ENCODE results near the gene ZBTB45. TPM values are rescaled to one million over a fixed set of nuclear protein-coding genes. Genes with fewer than 3 reads are reported as not detected.
A peak's percentile ranks its signal among the peaks of the same experiment; 100 is the strongest.

ZBTB45 gene
- total and polyA plus RNA-seq, 4 donors, result 3.8 to 22.4 (median 12.7) TPM

DNA sequence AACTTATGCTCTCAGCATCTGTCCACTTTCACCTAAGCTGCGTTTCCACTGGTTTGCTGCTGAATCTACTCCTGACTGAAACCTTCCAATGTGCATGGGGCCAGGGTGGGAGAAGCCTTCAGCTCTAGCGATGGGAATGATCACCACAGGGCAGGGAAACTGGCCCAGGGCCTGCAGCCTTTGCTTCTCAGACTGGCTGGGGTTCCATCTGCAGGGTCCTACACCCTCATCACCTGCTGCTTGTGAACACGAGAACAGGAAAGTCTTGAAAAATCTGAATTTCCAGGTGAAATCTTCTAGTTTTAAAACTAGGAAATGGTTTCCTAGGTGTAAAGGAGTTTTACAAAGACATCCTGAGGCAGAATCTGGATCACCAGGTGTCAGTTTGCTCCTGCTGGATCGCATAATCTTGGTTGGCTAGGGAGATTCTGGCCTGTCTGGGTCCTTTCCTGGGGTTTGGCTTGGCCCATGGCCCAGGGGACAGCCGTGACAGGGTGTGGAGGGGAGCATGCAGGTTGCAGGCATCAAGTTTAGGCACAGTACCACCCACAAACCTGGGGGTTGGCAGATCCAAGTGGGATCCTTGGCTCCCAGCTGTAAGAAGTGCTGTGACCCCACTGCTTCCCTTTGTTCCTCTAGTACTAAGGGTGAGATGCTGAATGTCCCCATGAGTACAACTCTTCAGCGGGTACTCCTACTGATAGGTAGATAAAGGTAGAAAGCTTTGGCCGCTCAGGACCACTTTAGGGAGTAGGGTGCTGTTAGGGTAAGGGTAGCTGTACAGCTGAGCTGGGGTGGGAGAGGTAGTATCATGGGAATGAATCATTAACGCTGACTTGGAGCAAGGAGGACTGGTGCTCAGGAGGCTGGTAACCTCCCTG, 40.6 kb upstream of the ZBTB45 start:
- Histone ChIP-seq H3K36me3 (ENCODE audit: control insufficient read depth, insufficient read depth, low read length) (peaks cover 23% of the 10 kb centered on the region), H3K27me3 (ENCODE audit: control insufficient read depth, insufficient read depth, low read length) (peaks cover 4% of the 10 kb centered on the region), H3K4me3 (ENCODE audit: low read depth, low read length) (peak overlapping the region; percentile 97), H3K9me3 (ENCODE audit: control insufficient read depth, insufficient read depth, low read length) (no peaks in the 10 kb centered on the region), H3K27ac (ENCODE audit: low read depth, low read length) (peak overlapping the region; percentile 100), H3K4me1 (ENCODE audit: control insufficient read depth, insufficient read depth, low read length) (peaks cover 75% of the 10 kb centered on the region)
- DNase-seq (ENCODE audit: low read depth in 4 of 6, low spot score in 6 of 6), result no peak
- WGBS (ENCODE audit: insufficient coverage), result 80% methylated on average over 5 of the region's 8 CpGs

DNA sequence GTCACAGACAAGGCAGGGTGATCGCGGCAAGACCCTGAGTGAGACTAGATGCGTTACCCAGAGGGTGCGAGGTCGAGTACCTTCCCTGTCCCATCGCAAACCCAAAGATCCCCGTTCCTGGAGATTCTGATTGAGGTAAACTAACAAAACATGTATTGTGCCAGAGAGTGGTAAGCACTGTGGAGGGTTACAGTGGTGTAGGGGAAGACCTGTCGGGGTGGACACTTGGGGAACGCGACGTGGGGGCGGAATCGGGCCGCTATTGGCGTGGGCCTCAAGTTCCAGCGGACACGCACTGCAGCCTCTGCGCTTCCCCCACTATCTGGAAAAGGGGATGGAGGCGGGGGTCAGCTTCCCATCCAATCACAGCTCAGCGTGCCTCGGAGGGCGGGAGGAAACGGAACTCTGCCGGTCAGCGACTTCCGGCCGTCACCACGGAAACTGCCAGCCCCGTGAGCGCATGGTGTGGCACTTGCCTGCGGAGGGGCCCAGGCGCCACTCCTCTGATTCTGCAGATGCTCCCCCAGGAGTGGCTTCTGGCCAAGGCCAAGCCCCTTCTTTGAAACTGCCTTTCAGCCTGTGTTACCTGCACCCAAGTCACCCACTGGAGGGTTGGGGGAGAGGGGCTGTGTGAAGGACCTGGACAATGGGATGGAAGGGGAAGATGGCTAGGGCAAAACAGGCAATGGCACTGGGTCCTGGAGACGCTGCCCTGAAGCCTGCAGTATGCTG, 39.8 kb upstream of the ZBTB45 start:
- Histone ChIP-seq H3K27ac (ENCODE audit: low read depth, low read length) (peak overlapping the region; percentile 100), H3K4me3 (ENCODE audit: low read depth, low read length) (peak overlapping the region; percentile 97), H3K36me3 (ENCODE audit: control insufficient read depth, insufficient read depth, low read length) (peaks cover 23% of the 10 kb centered on the region), H3K27me3 (ENCODE audit: control insufficient read depth, insufficient read depth, low read length) (peaks cover 4% of the 10 kb centered on the region), H3K9me3 (ENCODE audit: control insufficient read depth, insufficient read depth, low read length) (no peaks in the 10 kb centered on the region), H3K4me1 (ENCODE audit: control insufficient read depth, insufficient read depth, low read length) (peaks cover 82% of the 10 kb centered on the region)
- DNase-seq (ENCODE audit: low read depth in 4 of 6, low spot score in 6 of 6), result peak in 3 of 6 donors; percentile 90 to 97 (median 96)
- WGBS (ENCODE audit: insufficient coverage), result under 1% methylated on average over 33 of the region's 33 CpGs

DNA sequence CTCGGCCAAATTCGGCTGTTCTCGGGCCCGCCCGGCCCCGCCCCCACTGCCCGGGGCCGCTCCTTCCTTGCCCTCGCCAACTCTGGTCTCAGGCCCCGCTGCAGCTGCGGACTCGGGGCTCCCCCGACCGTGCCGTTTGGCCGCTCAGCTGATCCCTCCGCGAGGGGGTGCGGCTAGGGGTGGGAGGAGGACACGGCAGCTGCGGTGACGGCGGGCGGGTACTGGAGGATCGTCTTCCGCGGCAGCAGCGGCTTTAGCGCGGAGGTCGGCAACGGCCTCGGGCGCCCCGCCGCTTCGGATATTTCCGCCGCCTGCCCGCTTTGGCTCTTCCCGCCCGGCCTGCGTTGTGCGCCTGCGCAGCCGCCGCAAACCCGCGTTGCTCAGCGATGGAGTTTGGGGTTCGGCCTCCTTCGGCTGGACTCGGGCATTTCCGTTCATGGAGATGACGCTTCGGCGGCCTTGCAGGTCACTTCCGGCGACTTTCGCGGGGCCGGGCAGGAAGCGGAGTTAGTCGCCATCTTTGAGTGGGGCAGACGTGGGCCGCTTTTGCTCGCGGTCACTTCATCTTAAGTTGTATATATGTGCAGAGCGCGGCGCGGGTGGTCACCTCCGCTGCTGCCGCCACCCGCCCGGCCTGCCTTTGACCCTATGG, 39.1 kb upstream of the ZBTB45 start:
- peak overlapping the region; percentile 97 for H3K4me3 ChIP-seq (ENCODE audit: low read depth, low read length)
- WGBS (ENCODE audit: insufficient coverage), result 0% methylated on average over 76 of the region's 76 CpGs
- peaks cover 26% of the 10 kb centered on the region for H3K36me3 ChIP-seq (ENCODE audit: control insufficient read depth, insufficient read depth, low read length)
- peak; percentile 95 to 100 (median 98) for DNase-seq (ENCODE audit: low read depth in 4 of 6, low spot score in 6 of 6)
- no peaks in the 10 kb centered on the region for H3K9me3 ChIP-seq (ENCODE audit: control insufficient read depth, insufficient read depth, low read length)
- peaks cover 87% of the 10 kb centered on the region for H3K4me1 ChIP-seq (ENCODE audit: control insufficient read depth, insufficient read depth, low read length)
- peak overlapping the region; percentile 100 for H3K27ac ChIP-seq (ENCODE audit: low read depth, low read length)
- H3K27me3 ChIP-seq (ENCODE audit: control insufficient read depth, insufficient read depth, low read length), result peaks cover 4% of the 10 kb centered on the region

DNA sequence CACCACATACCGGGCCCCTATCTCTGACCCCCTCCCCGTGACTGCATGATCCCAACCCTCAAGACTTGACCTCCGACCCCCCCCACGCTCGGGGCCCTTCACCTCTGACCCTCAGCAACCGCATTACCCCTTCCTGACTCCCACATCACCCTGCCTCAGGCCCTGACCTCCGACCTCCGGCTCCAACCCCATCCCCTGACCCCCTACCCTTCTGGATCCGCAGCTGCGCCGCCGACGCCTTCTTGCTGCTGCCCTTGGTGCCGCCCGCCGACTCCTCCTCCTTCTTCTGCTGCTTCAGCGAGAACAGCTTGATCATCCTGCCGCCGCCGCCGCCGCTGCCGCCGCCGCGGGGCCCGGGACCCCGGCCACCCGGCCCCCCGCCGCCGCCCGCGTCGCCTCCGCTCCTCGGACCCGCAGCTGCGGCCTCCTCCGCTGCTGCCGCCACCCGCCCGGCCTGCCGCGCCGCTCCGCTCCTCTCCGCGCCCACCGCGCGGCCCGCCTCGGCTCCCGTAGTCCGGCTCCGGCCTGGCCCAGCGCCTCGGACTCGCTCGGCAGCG, 38.5 kb upstream of the ZBTB45 start, which contains the start of gene UBE2M:
UBE2M (minus strand) TSS at position 546 of the 557 bp plus-strand sequence; CDS start at position 316, 230 bp downstream.
- Histone ChIP-seq H3K4me1 (ENCODE audit: control insufficient read depth, insufficient read depth, low read length) (peaks cover 85% of the 10 kb centered on the region), H3K27ac (ENCODE audit: low read depth, low read length) (peak within 1 kb of the TSS; percentile 100), H3K4me3 (ENCODE audit: low read depth, low read length) (peak within 1 kb of the TSS; percentile 97), H3K9me3 (ENCODE audit: control insufficient read depth, insufficient read depth, low read length) (no peaks in the 10 kb centered on the region), H3K36me3 (ENCODE audit: control insufficient read depth, insufficient read depth, low read length) (peaks cover 30% of the 10 kb centered on the region), H3K27me3 (ENCODE audit: control insufficient read depth, insufficient read depth, low read length) (peaks cover 4% of the 10 kb centered on the region)
- peak in 2 of 6 donors; percentile 22 to 51 for DNase-seq (ENCODE audit: low read depth in 4 of 6, low spot score in 6 of 6)
- WGBS (ENCODE audit: insufficient coverage), result under 1% methylated on average over 62 of the region's 62 CpGs

DNA sequence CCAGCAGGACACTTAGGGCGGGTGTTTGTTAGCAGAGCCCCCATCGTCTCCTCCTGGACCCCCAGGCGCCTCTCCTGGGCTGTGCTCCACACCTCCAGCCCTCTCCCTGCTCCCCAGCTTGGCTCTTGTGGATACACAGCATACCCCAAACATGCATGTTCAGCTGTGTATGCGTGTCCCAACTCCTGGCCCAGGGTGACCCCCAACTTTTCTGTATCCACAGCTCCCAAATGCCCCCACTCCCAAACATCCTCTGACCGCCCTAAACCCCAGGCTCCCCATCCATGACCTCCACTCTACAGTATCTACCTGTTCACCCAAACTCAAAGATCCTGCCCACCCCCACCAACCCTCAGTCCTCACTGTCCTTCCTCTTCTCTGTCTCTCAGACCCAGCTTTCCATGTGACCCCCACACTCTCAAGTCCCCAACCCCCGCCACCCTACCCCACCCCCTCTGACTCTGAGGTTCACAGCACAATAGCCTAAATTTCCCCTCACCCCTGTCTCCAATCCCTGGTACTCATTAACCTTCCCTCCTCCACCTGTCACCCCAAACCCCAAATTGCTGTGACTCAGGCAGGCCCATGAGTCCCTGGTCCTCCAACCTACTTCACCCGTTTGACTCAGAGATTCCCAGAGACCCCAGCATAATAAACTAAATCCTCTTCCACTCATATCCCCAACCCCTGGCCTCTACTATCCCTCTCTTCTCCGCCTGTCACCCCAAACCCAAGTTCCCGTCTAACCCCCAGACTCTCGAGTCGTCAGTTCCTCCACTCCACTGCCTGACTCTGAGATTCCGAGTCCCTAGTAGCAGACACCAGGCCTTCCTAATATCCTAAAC, 37.8 kb upstream of the ZBTB45 start:
- H3K9me3 ChIP-seq (ENCODE audit: control insufficient read depth, insufficient read depth, low read length), result no peaks in the 10 kb centered on the region
- no peak for DNase-seq (ENCODE audit: low read depth in 4 of 6, low spot score in 6 of 6)
- peaks cover 81% of the 10 kb centered on the region for H3K4me1 ChIP-seq (ENCODE audit: control insufficient read depth, insufficient read depth, low read length)
- peak overlapping the region; percentile 82 for H3K27ac ChIP-seq (ENCODE audit: low read depth, low read length)
- H3K4me3 ChIP-seq (ENCODE audit: low read depth, low read length), result peak overlapping the region; percentile 97
- 34% methylated on average over 12 of the region's 12 CpGs for WGBS (ENCODE audit: insufficient coverage)
- H3K27me3 ChIP-seq (ENCODE audit: control insufficient read depth, insufficient read depth, low read length), result peaks cover 4% of the 10 kb centered on the region
- H3K36me3 ChIP-seq (ENCODE audit: control insufficient read depth, insufficient read depth, low read length), result peaks cover 36% of the 10 kb centered on the region

DNA sequence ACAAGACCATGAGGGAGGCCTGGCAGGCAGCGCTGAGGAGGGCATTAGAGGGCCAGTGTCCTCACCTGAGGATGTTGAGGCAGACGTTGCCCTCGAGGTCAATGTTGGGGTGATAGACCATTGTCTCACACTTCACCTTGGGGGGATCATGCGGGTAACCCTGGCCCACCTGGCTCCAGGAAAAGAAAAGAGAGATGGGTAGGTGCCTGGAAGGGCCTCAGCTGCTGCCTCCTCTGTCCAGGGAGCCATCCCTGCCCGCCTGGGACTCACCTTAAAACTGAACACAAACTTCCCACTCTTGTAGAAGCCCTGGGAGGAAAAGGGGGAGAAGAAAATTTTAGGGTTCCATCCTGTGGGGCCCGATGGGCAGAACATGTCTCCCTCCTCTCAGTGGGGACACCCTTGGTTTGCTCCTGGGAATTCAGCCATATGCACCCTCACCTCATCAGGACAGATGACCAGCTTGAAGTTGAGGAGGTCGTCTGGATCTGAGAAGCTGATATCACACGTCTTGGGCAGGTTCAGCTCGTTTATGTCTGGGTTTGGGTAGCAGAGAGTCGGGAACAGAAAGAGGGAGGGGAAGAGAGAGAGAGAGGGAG, 37.1 kb upstream of the ZBTB45 start:
- Histone ChIP-seq H3K4me3 (ENCODE audit: low read depth, low read length) (no peak overlapping the region), H3K27me3 (ENCODE audit: control insufficient read depth, insufficient read depth, low read length) (no peaks in the 10 kb centered on the region), H3K36me3 (ENCODE audit: control insufficient read depth, insufficient read depth, low read length) (peaks cover 41% of the 10 kb centered on the region), H3K4me1 (ENCODE audit: control insufficient read depth, insufficient read depth, low read length) (peaks cover 74% of the 10 kb centered on the region), H3K9me3 (ENCODE audit: control insufficient read depth, insufficient read depth, low read length) (no peaks in the 10 kb centered on the region), H3K27ac (ENCODE audit: low read depth, low read length) (no peak overlapping the region)
- 68% methylated on average over 7 of the region's 10 CpGs for WGBS (ENCODE audit: insufficient coverage)
- DNase-seq (ENCODE audit: low read depth in 4 of 6, low spot score in 6 of 6), result no peak

DNA sequence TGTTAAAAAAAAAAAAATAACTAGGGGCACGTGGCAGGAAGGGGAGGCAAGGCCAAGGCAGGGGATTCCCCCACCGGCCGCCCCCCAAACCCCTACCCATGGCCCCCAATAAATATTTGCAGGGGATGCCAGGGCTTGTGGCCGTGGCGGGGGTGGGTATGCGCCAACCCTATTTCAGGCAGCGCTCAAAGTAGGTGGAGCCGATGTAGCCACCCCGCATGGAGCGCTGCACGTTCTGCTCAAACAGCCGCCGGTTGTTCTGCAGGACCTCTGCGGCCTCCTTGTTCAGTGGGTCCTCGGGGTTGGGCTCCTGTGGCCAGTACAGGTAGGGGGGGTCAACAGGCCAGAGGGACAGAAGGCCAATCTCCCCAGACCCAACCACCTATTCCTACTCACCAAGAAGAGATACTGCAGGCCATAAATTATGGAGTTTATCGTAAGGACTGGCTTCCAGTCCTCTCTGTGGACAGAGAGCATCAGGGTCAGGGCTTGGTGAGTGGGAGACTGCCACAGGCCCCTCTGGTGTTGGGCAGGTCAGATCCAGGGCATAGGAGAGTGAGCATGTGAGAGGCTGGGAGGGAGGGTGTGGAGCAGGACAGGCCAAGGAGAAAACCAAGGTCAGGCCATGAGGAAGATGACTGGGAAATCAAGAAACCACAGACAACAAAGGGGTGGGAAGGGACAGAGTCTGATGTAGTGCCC, 36.5 kb upstream of the ZBTB45 start:
- peak overlapping the region; percentile 97 for H3K27ac ChIP-seq (ENCODE audit: low read depth, low read length)
- no peaks in the 10 kb centered on the region for H3K27me3 ChIP-seq (ENCODE audit: control insufficient read depth, insufficient read depth, low read length)
- no peaks in the 10 kb centered on the region for H3K9me3 ChIP-seq (ENCODE audit: control insufficient read depth, insufficient read depth, low read length)
- H3K4me1 ChIP-seq (ENCODE audit: control insufficient read depth, insufficient read depth, low read length), result peaks cover 67% of the 10 kb centered on the region
- no peak for DNase-seq (ENCODE audit: low read depth in 4 of 6, low spot score in 6 of 6)
- peaks cover 47% of the 10 kb centered on the region for H3K36me3 ChIP-seq (ENCODE audit: control insufficient read depth, insufficient read depth, low read length)
- WGBS (ENCODE audit: insufficient coverage), result 92% methylated on average over 5 of the region's 16 CpGs
- H3K4me3 ChIP-seq (ENCODE audit: low read depth, low read length), result no peak overlapping the region

DNA sequence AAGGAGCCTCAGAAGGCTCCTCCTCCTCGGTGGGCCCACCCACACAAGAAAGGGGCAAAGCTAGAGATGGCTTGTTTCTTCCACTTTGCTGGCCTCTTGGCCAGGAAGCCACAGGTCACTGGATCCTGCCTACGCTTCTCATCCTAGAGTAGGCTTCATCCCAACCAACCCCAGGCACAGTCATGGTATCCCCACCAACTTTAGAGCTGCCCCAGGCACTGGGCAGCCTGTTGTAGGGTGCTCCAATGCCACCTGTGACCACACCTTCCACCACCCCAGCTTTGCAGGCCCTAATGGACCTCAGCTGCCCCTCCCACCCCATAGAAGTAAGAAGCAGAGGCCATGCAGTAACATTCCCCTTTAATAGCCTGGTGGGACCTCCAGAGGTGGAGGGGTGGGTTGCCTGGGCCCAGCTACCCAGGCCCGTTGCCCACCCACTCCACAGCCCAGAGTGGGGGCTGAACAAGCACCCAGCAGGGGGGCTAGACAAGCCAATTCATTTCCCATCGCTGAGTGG, 35.8 kb upstream of the ZBTB45 start:
- H3K36me3 ChIP-seq (ENCODE audit: control insufficient read depth, insufficient read depth, low read length), result peaks cover 54% of the 10 kb centered on the region
- WGBS (ENCODE audit: insufficient coverage), result 16% methylated on average over 2 of the region's 4 CpGs
- no peak for DNase-seq (ENCODE audit: low read depth in 4 of 6, low spot score in 6 of 6)
- H3K4me1 ChIP-seq (ENCODE audit: control insufficient read depth, insufficient read depth, low read length), result peaks cover 63% of the 10 kb centered on the region
- H3K4me3 ChIP-seq (ENCODE audit: low read depth, low read length), result peak overlapping the region; percentile 82
- peak overlapping the region; percentile 97 for H3K27ac ChIP-seq (ENCODE audit: low read depth, low read length)
- H3K27me3 ChIP-seq (ENCODE audit: control insufficient read depth, insufficient read depth, low read length), result no peaks in the 10 kb centered on the region
- H3K9me3 ChIP-seq (ENCODE audit: control insufficient read depth, insufficient read depth, low read length), result no peaks in the 10 kb centered on the region
